ENCODE results near the gene VPS45.
"Not testable (repeated sequence)": the region's sequence is repeated elsewhere in the genome, so short reads cannot be mapped to it uniquely, and the experiment has no call there.

The VPS45 gene

GRCh38 chr1:150132372-150132771, 64.8 kb downstream of the VPS45 start:
- DNase-seq (ENCODE audit: low read depth in 2 of 2): no peak

DNA sequence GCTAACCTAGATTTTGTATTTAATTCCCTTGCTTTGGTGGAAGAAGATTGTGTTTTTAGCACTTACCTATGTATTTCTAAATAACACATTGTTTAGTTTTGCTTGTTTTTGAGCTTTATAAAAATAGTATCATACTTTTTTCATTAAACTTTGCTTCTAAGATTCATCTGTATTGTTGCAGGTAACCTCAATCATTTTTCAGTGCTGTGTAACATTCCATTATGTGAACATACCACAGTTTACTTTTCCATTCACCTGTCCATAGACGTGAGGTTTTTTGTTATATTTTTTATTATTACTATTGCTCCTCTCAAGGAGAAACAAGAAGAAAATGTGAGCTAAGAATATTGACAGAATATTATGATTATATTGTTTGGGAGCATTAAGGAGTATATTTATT, 67.0 kb downstream of the VPS45 start:
- no peak for DNase-seq (ENCODE audit: low read depth in 2 of 2)

DNA sequence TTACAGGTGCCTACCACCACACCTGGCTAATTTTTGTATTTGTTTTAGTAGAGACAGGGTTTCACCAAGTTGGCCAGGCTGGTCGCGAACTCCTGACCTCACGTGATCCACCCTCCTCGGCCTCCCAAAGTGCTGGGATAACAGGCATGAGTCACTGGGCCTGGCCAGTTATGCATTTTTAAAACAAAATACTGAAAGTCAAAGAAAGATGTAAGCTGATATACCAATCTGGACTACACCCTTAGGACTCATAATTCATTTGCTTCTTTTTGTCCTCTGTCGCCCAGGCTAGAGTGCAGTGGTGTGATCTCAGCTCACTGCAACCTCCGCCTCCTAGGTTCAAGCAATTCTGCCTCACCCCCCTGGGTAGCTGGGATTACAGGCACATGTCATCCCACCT, 67.8 kb downstream of the VPS45 start:
- DNase-seq (ENCODE audit: low read depth in 2 of 2): not testable (repeated sequence)

- DNase-seq (ENCODE audit: low read depth in 2 of 2): no peak
These were observed 70.5 kb downstream of the VPS45 start for GRCh38 chr1:150138044-150138443.

GRCh38 chr1:150141452-150141851, 73.9 kb downstream of the VPS45 start:
- no peak for DNase-seq (ENCODE audit: low read depth in 2 of 2)

GRCh38 chr1:150142083-150142482, 74.5 kb downstream of the VPS45 start:
- DNase-seq (ENCODE audit: low read depth in 2 of 2): no peak

DNA sequence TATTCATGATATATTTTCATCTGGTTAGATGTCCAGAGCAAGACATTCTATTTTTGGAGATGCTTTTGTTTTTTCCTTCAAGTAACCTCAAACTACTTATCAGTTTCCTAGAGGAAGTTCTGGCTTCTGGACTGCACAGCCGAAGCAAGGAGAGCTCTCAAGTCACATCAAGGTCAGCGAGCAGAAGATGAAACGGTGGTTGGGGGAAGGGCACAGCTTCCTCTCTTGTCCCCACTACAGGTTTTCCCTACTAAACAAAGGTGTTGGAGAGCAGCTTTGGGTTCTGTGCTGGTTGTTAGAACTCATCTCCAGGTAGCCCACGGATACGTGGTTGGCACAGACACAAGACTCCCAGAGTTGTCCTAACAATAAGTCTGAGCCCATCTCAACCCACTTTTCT, 77.0 kb downstream of the VPS45 start:
- no peak for DNase-seq (ENCODE audit: low read depth in 2 of 2)

DNA sequence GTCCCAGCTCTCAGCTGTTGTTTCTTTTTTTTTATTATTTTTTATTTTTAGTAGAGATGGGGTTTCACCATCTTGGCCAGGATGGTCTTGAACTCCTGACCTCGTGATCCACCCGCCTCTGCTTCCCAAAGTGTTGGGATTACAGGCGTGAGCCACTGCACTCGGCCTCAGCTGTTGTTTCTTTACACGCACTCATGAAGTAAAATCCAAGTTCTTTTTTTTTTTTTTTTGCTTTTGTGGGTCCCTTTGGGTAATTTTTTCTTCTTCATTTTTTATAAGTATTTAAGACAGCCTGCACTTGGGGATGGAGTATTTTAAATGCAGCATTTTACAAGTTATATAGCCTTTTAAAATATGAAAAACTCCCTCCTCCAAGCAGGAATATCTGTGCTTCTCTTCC, 78.4 kb downstream of the VPS45 start:
- DNase-seq (ENCODE audit: low read depth in 2 of 2): not testable (repeated sequence)

GRCh38 chr1:150146849-150147542, 79.4 kb downstream of the VPS45 start:
- DNase-seq (ENCODE audit: low read depth in 2 of 2): no peak

GRCh38 chr1:150148837-150149270, 81.3 kb downstream of the VPS45 start:
- no peak for DNase-seq (ENCODE audit: low read depth in 2 of 2)

DNA sequence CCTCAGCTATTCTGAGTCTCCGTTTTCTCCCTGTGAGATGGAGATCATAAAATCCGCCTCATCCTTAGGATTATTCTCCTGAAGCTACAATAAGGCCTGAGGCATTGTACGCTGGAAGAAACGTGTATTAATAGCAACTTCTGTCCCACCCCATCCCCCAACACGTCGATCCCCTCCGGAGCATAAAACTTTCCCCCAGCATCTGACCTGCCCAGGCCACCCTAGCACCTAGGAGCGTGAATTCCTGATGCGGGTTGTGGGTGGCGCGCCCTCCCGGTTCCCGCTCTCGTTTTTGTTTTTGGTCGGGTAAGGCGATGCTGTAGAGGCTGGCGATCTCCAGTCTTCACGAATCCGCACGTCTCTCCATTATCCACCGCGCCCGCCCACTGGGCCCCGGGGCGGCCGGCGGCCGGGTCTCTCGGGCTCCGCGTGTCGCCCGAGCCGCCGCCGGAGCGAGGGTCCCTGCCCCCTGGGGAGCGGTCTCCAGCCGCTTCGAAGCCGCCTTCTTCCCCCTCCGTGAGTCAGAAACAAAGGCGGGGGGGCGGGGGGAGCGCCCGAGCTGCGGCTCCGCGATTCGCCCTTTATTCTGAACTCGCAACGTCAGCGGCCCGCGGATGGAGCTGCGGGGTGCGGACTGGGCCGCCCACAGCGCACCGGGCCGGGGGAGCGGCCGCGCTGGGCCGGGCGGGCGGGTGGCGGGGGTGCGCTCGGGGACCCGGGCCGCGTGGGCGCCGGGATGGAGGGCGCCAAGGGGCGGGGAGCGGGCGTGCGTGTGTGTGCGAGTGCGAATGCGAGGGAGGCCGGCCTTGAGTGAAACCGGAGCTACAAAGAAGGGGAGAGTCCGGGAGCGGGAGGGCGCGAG, 81.9 kb downstream of the VPS45 start, which contains the start of gene PLEKHO1:
PLEKHO1 (plus strand) TSS at position 646 of the 862 bp plus-strand sequence. CDS start 342 bp downstream, outside the sequence.
- peak; percentile 73 to 80 for DNase-seq (ENCODE audit: low read depth in 2 of 2)

DNA sequence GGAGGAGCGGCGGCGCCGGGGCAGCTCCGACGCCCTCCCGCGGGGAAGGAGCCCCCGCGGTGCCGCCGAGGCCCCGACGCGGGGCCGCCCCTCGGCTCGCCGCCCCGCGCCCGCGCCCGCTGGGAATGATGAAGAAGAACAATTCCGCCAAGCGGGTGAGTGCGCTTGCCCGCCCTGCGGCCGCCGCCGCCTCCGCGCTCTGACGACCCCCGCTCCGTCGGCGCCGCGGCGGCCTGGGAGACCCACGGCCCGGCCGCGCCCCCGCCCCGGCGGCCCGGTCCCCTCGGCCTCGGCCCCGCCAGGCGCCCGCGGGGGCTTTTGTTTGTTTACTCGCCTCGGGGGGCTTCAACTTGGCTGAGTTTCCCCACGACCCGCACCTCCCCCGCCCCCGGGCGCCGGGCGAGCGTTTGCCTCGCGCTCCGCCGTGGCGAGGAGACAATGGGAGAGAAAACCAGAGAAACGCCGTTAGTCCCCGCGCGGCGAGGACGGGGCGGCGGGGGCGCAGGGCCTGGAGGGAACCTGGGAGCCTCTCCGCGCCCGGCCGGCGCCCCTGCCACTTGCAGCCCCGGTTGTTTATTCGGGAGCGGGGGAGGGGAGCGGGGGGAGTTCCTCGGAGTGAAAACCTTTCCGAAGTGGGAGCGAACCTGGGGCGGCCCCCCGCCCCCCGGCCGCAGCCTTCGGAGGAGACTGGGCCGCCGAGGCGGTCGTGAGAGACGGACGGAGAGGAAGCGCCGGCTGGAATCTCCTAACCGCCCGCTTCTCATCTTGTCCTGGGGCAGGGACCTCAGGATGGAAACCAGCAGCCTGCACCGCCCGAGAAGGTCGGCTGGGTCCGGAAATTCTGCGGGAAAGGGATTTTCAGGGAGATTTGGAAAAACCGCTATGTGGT, 82.8 kb downstream of the VPS45 start:
- DNase-seq (ENCODE audit: low read depth in 2 of 2): no peak

GRCh38 chr1:150151291-150152181, 84.0 kb downstream of the VPS45 start:
- DNase-seq (ENCODE audit: low read depth in 2 of 2): peak; percentile 32 to 44

- no peak for DNase-seq (ENCODE audit: low read depth in 2 of 2)
These were observed 84.6 kb downstream of the VPS45 start for GRCh38 chr1:150152182-150152536.

DNA sequence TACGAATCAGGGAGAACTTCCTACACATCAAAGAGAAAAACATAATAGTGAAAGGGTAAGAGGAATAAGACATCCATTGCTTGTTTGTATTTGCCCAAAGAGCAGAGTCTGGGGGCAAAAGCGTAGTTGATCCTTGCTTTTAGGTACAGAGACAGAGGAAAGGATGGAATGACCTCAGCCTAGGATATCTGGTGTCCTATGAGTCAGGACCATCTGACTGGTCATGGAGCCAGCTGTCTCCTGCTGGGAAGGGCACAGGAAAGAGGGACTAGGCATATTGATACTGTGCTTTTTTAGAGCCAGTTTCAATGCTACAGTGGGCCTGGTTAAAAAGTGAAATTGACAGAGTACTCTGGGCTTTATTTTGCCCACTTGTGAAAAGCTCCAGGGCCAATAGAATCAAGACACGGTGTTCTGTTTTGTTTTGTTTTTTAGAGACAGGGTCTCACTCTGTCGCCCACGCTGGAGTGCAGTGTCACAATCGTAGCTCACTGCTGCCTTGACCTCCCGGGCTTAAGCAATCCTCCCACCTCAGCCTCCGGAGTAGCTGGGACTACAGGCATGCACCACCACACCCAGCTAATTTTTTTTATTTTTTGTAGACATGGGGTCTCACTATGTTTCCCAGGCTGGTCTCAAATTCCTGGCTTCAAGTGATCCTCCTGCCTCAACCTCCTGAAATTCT, 85.3 kb downstream of the VPS45 start:
- no peak for DNase-seq (ENCODE audit: low read depth in 2 of 2)

DNA sequence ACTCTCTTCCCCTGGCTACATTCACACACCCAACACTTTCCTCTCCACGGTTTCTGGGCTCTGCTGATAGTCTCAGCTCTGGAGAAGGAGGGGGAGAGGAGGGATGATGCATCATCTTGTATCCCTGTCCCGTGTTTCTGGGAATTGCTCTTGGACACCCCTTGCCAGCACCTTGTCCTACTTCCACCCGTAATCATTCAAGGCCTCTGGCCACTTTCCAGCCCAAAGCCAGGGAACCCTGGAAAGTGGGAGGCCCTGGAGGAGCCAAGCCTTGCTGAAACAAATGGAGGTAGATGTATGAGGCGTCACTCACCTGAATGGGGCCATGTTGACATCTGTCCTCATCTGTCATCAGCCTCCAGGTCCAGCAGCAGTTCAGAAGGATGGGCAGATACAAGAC, 86.6 kb downstream of the VPS45 start:
- DNase-seq (ENCODE audit: low read depth in 2 of 2): no peak

- DNase-seq (ENCODE audit: low read depth in 2 of 2): no peak
These were observed 88.0 kb downstream of the VPS45 start for GRCh38 chr1:150155413-150156071.

DNA sequence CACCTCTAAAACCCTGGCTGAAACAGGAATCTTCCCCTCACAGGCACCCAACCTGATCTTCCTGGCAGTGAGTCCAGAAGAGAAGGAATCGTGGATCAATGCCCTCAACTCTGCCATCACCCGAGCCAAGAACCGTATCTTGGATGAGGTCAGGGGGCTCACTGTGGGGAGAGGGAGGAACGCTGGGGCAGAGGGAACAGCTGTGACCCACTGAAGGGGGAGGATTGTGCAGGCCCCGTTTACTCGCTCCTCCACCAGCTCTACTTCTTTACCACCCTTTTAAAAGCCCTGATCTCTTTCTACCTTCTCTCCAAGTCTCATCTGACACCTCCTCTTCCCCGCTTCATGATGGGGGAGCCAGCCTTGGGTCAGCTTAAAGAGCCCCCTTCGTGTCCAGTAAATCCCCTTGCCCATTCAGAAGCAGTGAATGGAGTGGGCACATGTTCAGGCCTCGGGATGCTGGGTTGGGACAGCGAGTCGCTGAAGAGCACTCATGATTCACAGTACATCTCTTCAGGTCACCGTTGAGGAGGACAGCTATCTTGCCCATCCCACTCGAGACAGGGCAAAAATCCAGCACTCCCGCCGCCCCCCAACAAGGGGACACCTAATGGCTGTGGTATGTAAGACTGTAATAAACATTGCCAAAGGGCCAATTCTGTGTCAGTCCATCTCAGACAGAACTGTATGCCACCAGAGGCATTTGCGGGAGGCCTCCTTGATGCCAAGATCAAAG, 89.5 kb downstream of the VPS45 start:
- DNase-seq (ENCODE audit: low read depth in 2 of 2): no peak

GRCh38 chr1:150159550-150159949, 92.0 kb downstream of the VPS45 start:
- no peak for DNase-seq (ENCODE audit: low read depth in 2 of 2)

Data from stimulated activated CD4-positive, alpha-beta T cell treated with anti-CD3 and anti-CD28 coated beads, Interleukin-1b, Interleukin-23, amount 100 ng/mL, for 4 hours (primary cell).